NB4 (cell line): ENCODE data around the gene GLB1L3.

Source experiments
- DNase-seq: peaks from one replicate; pipeline ENCODE4 v3.0.0; 2010; ENCODE audit warnings: low read depth
- H3K4me3 ChIP-seq: one replicate; pipeline ENCODE4 v1.5.1; 2011; ENCODE audit warnings: mild to moderate bottlenecking, low read depth, low read length, moderate library complexity
- MYC ChIP-seq: IDR thresholded peaks from 2 replicates; pipeline ENCODE4 v1.6.1; 2011; ENCODE audit warnings: low read depth, low read length
- POLR2A ChIP-seq: IDR thresholded peaks from 2 replicates; pipeline ENCODE4 v1.6.1; 2011; ENCODE audit warnings: mild to moderate bottlenecking; ENCODE audit not compliant: insufficient read length; ENCODE audit errors: extremely low read depth
- TF ChIP-seq, protein P1 (sequence below): IDR thresholded peaks from 2 replicates; pipeline ENCODE4 v1.6.1; 2011; ENCODE audit warnings: low read depth, low read length
- TF ChIP-seq, protein P2 (sequence below): IDR thresholded peaks from one replicate; pipeline ENCODE4 v1.5.1; 2012; ENCODE audit warnings: low read depth, low read length

GLB1L3 gene

DNA sequence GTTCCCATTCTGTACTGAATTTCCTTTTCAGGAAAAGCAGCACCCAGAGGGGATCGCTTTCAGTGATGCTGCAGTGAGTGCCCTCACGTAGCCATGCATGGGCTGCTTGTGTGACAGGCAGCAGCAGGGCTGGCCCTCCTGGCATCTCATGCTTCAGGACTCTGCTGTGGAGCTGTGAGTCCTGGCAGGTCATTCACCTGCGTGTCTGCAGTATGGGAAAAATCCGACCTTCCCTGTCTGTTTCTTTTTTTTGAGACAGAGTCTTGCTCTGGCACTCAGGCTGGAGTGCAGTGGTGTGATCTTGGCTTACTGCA lies 69.0 kb downstream of the GLB1L3 start:
- no peak overlapping the region for H3K4me3 ChIP-seq
- TF ChIP-seq MYC (no peak), POLR2A (no peak)
- TF ChIP-seq, protein P1, sequence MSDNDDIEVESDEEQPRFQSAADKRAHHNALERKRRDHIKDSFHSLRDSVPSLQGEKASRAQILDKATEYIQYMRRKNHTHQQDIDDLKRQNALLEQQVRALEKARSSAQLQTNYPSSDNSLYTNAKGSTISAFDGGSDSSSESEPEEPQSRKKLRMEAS: no peak
- TF ChIP-seq, protein P2, sequence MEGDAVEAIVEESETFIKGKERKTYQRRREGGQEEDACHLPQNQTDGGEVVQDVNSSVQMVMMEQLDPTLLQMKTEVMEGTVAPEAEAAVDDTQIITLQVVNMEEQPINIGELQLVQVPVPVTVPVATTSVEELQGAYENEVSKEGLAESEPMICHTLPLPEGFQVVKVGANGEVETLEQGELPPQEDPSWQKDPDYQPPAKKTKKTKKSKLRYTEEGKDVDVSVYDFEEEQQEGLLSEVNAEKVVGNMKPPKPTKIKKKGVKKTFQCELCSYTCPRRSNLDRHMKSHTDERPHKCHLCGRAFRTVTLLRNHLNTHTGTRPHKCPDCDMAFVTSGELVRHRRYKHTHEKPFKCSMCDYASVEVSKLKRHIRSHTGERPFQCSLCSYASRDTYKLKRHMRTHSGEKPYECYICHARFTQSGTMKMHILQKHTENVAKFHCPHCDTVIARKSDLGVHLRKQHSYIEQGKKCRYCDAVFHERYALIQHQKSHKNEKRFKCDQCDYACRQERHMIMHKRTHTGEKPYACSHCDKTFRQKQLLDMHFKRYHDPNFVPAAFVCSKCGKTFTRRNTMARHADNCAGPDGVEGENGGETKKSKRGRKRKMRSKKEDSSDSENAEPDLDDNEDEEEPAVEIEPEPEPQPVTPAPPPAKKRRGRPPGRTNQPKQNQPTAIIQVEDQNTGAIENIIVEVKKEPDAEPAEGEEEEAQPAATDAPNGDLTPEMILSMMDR: no peak
- no peak for DNase-seq

DNA sequence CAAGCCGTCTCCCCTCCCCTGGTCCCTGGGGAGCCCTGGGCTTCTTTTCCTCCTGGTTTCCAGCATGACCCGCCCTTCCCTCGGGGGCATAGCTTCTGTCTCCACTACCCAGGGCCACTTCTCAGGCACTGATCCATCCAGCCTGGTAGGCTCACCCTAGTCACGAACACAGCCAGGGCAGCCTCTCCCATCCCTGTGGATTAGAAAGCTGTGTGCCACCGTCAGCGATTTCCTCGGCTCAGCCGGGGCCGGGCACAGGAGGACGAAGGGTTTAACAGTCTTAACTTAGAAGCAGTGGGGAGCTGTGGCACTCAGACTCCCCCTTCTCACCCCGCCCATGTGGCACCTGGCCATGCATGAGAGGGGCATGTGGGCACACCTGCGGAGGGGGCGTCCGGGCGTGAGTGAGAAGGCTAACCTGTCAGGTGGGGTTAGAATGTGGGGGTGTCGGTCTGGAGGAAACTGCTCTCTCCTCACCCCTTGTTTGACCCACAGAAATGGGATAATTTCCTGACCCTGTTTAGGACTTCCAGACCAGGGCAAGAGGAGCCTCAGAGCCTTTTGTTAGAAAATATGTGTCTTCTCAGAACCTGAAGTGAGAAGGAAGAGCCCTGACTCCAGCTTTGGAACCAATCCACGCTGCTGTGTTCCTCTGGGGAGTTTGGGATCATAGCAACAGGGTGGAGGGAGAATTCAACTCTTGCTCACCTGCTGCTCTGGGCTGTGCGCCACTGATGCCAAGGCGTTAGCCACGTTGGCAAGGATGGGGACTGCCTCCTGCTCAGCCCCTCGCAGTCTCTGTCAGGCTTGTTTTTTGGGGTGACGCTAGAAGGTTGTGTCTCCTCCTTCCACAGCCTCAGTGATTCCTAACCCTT lies 70.2 kb downstream of the GLB1L3 start:
- TF ChIP-seq POLR2A (no peak), MYC (no peak)
- TF ChIP-seq, protein P2: no peak
- TF ChIP-seq, protein P1: no peak
- no peak for DNase-seq
- H3K4me3 ChIP-seq: no peak overlapping the region

DNA sequence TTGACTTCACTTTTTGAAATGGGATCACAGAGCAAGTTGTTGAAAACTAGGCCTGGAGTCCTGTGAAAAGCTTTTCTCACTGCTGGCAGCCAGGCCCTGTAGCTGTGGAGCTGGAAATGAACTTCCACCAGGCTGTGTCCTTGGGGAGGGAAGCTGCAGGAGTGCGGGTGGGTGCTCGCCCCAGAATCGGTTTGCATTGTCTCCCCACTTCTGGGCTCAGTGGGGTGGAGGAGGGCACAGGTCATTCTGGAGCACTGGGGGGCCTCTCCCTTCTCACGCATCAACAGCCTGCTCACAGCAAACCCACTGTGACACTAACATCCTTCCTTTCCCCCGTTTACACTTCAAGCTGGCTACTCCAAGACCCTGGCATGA lies 70.8 kb downstream of the GLB1L3 start:
- TF ChIP-seq, protein P1: no peak
- TF ChIP-seq POLR2A (no peak), MYC (no peak)
- TF ChIP-seq, protein P2: no peak
- H3K4me3 ChIP-seq: no peak overlapping the region
- DNase-seq: no peak

DNA sequence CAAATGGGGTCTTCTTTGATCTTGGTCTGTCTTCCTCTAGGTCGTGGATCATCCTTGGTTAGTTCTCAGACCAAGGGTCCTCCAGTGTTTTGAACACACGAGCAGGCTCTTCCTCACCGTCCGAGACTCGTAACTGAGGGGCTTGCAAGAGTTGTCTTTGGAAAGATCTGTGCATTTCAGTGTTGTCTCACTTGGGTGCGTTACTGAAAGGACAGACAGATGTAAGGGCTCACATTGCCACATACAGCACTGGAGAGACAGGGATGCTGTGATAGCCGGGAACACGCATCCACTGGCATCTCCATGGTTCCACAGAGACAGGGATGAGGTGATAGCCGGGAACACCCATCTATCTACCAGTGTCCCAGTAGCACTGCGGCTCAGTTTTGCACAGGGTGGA lies 71.3 kb downstream of the GLB1L3 start:
- no peak for DNase-seq
- H3K4me3 ChIP-seq: no peak overlapping the region
- TF ChIP-seq POLR2A: no peak
- TF ChIP-seq, protein P1: no peak
- TF ChIP-seq, protein P2: no peak
- TF ChIP-seq MYC: no peak

DNA sequence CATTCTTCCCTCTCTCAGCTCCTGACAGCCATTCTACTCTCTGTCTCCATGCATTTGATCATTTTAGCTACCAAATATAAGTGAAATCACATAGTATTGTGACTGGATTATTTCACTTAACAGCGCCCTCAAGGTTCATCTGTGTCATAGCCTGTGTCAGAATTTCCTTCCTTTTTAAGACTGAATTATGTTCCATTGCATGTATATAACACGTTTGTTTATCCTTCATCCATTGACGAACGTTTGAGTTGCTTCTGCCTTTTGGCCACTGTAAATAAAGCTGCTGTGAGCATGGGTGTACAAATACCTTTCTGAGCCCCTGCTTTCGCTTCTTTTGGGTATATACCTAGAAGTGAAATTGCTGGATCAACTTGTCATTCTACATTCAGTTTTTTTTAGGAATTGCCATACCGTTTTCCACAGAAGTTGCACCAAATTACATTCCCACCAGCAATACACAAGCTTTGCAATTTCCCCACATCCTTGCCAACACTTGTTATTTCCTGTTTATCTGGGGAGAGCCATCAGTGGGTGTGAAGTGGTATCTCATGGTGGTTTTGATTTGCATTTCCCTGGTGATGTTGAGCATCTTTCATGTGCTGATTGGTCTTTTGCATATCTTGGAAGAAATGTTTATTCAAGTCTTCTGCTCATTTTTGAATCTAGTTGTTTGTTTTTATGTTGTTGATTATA lies 73.1 kb downstream of the GLB1L3 start:
- TF ChIP-seq POLR2A (no peak), MYC (no peak)
- TF ChIP-seq, protein P2: no peak
- TF ChIP-seq, protein P1: no peak
- H3K4me3 ChIP-seq: no peak overlapping the region
- no peak for DNase-seq
